H1 (cell line): Measurements from ENCODE around the gene KHDRBS1. TPM values are rescaled to one million over a fixed set of nuclear protein-coding genes. Genes with fewer than 3 reads are reported as not detected.

Experiments
- CHD2 ChIP-seq: IDR thresholded peaks from 2 replicates; pipeline ENCODE4 v1.6.1; 2012; ENCODE audit warnings: low read length, improper control_type of control experiment
- GTF2F1 ChIP-seq: IDR thresholded peaks from 2 replicates; pipeline ENCODE4 v1.6.1; 2012; ENCODE audit warnings: low read depth, low read length, improper control_type of control experiment, borderline replicate concordance
- HDAC2 ChIP-seq, 2 experiments: fragments of 300-600 bp in 1 of 2; sonication (generic) in 1 of 2; IDR thresholded peaks; 2 replicates each; pipeline ENCODE4 v1.6.1; 2011 to 2012; ENCODE audit warnings: low read depth in 2 of 2, low read length in 2 of 2, mild to moderate bottlenecking in 2 of 2, moderate library complexity in 2 of 2, borderline replicate concordance in 1 of 2, inconsistent platforms in 1 of 2
- KDM4A ChIP-seq: IDR thresholded peaks from one replicate; pipeline ENCODE4 v1.7.1; 2012; ENCODE audit warnings: low read depth, mild to moderate bottlenecking, moderate library complexity, low read length, inconsistent platforms; ENCODE audit not compliant: severe bottlenecking
- SAP30 ChIP-seq: fragments of 300-600 bp; sonication (generic); IDR thresholded peaks from 2 replicates; pipeline ENCODE4 v1.7.1; 2012; ENCODE audit warnings: low read length, moderate library complexity, mild to moderate bottlenecking, inconsistent platforms; ENCODE audit not compliant: insufficient read depth, insufficient replicate concordance
- TCF12 ChIP-seq: IDR thresholded peaks from 2 replicates; pipeline ENCODE4 v1.6.1; 2011; ENCODE audit warnings: low read depth, mild to moderate bottlenecking, low read length
- polyA plus RNA-seq, 7 experiments: library from polyadenylated mRNA; depleted of rRNA in 3 of 7; stranded (reverse) in 5 of 7; unstranded in 2 of 7; fragments of >200 nt in 5 of 7; fragments of 200-250 nt in 2 of 7; gene quantifications; 1 replicate in 5 of 7; 2 replicates in 1 of 7; 4 replicates in 1 of 7; pipeline versions ENCODE4 v1.2.1 to v1.2.3, GENCODE V29; 2011 to 2013; ENCODE audit warnings: missing spikeins in 2 of 7, mixed read lengths in 2 of 7
- total RNA-seq: library from RNA; stranded (reverse); fragmentation: NEBNext Ultra II Directional; extraction: Animal tissue kit (Norgen Biotek cat#: 25700); gene quantifications from 2 replicates; pipeline ENCODE4 v1.2.1, GENCODE V29; 2021
- TF ChIP-seq, protein P1 (sequence below): fragments of 300-600 bp; sonication (generic); IDR thresholded peaks from 2 replicates; pipeline ENCODE4 v1.7.1; 2012; ENCODE audit warnings: low read length, moderate library complexity, mild to moderate bottlenecking, inconsistent platforms; ENCODE audit not compliant: insufficient replicate concordance
- TF ChIP-seq, protein P2 (sequence below): IDR thresholded peaks from 2 replicates; pipeline ENCODE4 v1.6.1; 2012; ENCODE audit warnings: inconsistent platforms

Gene KHDRBS1
- total and polyA plus RNA-seq, 2 of the 8 experiments (the other 6 are each of a cell fraction or from before 2014, with no cell fraction given) = 53.8 to 284 TPM

DNA sequence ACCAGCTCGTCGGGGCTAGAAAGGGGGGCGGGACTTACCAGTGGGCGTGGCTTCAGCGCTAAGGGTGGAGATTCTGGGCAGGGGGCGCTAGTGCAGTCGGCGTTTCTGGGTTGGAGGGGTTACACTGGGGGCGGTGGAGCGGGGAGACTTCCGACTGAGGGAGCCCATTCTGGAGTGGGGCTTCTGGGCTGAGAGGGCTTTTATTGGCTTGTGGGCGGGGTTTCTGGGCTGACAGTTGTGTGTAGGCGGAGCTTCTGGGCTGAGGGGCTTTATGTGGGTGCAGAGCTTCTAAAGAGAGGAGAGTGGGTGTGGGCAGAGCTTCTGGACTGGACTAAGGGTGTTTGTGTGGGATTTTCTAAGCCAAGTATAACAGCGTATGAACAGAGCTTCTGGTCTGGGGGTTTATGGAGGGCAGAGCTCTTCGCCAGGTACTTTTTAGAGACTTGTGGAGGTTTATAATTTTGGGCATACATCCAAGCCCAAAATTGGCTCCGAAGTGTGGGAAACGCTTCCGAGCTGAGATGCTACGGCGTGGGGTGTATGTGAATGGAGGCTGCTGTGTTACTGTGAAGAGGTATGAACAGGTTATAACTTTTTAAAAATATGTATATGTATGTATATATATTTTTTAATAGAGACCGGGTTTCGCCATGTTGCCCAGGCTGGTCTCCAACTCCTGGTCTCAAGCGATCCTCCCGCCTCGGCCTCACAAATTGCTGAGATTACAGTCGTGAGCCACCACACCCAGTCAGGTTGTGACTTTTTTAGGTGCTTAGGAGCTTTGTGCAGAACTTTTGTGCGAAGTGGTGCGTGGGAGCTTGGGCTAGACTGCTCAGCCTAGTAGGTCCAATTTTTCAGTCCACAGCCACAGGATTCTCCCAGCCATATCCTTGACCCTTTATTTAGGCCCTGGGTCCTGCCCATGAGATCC, 59.9 kb downstream of the KHDRBS1 start (continued):
- TF ChIP-seq, protein P1, sequence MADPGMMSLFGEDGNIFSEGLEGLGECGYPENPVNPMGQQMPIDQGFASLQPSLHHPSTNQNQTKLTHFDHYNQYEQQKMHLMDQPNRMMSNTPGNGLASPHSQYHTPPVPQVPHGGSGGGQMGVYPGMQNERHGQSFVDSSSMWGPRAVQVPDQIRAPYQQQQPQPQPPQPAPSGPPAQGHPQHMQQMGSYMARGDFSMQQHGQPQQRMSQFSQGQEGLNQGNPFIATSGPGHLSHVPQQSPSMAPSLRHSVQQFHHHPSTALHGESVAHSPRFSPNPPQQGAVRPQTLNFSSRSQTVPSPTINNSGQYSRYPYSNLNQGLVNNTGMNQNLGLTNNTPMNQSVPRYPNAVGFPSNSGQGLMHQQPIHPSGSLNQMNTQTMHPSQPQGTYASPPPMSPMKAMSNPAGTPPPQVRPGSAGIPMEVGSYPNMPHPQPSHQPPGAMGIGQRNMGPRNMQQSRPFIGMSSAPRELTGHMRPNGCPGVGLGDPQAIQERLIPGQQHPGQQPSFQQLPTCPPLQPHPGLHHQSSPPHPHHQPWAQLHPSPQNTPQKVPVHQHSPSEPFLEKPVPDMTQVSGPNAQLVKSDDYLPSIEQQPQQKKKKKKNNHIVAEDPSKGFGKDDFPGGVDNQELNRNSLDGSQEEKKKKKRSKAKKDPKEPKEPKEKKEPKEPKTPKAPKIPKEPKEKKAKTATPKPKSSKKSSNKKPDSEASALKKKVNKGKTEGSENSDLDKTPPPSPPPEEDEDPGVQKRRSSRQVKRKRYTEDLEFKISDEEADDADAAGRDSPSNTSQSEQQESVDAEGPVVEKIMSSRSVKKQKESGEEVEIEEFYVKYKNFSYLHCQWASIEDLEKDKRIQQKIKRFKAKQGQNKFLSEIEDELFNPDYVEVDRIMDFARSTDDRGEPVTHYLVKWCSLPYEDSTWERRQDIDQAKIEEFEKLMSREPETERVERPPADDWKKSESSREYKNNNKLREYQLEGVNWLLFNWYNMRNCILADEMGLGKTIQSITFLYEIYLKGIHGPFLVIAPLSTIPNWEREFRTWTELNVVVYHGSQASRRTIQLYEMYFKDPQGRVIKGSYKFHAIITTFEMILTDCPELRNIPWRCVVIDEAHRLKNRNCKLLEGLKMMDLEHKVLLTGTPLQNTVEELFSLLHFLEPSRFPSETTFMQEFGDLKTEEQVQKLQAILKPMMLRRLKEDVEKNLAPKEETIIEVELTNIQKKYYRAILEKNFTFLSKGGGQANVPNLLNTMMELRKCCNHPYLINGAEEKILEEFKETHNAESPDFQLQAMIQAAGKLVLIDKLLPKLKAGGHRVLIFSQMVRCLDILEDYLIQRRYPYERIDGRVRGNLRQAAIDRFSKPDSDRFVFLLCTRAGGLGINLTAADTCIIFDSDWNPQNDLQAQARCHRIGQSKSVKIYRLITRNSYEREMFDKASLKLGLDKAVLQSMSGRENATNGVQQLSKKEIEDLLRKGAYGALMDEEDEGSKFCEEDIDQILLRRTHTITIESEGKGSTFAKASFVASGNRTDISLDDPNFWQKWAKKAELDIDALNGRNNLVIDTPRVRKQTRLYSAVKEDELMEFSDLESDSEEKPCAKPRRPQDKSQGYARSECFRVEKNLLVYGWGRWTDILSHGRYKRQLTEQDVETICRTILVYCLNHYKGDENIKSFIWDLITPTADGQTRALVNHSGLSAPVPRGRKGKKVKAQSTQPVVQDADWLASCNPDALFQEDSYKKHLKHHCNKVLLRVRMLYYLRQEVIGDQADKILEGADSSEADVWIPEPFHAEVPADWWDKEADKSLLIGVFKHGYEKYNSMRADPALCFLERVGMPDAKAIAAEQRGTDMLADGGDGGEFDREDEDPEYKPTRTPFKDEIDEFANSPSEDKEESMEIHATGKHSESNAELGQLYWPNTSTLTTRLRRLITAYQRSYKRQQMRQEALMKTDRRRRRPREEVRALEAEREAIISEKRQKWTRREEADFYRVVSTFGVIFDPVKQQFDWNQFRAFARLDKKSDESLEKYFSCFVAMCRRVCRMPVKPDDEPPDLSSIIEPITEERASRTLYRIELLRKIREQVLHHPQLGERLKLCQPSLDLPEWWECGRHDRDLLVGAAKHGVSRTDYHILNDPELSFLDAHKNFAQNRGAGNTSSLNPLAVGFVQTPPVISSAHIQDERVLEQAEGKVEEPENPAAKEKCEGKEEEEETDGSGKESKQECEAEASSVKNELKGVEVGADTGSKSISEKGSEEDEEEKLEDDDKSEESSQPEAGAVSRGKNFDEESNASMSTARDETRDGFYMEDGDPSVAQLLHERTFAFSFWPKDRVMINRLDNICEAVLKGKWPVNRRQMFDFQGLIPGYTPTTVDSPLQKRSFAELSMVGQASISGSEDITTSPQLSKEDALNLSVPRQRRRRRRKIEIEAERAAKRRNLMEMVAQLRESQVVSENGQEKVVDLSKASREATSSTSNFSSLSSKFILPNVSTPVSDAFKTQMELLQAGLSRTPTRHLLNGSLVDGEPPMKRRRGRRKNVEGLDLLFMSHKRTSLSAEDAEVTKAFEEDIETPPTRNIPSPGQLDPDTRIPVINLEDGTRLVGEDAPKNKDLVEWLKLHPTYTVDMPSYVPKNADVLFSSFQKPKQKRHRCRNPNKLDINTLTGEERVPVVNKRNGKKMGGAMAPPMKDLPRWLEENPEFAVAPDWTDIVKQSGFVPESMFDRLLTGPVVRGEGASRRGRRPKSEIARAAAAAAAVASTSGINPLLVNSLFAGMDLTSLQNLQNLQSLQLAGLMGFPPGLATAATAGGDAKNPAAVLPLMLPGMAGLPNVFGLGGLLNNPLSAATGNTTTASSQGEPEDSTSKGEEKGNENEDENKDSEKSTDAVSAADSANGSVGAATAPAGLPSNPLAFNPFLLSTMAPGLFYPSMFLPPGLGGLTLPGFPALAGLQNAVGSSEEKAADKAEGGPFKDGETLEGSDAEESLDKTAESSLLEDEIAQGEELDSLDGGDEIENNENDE = no peak
- TF ChIP-seq KDM4A (no peak), SAP30 (no peak), CHD2 (no peak), GTF2F1 (no peak), TCF12 (no peak), HDAC2 (IDR thresholded peaks at IDR 0.05; ENCODE audit: borderline replicate concordance in 1 of 2, low read depth in 2 of 2, low read length in 2 of 2) (no peak)
- TF ChIP-seq, protein P2, sequence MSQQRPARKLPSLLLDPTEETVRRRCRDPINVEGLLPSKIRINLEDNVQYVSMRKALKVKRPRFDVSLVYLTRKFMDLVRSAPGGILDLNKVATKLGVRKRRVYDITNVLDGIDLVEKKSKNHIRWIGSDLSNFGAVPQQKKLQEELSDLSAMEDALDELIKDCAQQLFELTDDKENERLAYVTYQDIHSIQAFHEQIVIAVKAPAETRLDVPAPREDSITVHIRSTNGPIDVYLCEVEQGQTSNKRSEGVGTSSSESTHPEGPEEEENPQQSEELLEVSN = no peak
